Brain microvascular endothelial cell (primary cell): ENCODE data around the gene MSI2.

Source experiments
- DNase-seq: peaks from one replicate; pipeline ENCODE4 v3.0.0-alpha.2; 2020
- H3K27ac ChIP-seq: fragments of 250-450 bp; sonication (Bioruptor Pico); 2 replicates; pipeline ENCODE4 v1.5.1; 2020; ENCODE audit warnings: mild to moderate bottlenecking, moderate library complexity
- H3K27me3 ChIP-seq: fragments of 250-450 bp; sonication (Bioruptor Pico); replicated peaks from 2 replicates; pipeline ENCODE4 v1.5.1; 2020; ENCODE audit warnings: mild to moderate bottlenecking
- H3K36me3 ChIP-seq: fragments of 250-450 bp; sonication (Bioruptor Pico); replicated peaks from 2 replicates; pipeline ENCODE4 v1.5.1; 2020; ENCODE audit warnings: mild to moderate bottlenecking
- H3K4me3 ChIP-seq: 2 replicates; pipeline ENCODE4 v1.5.1; 2011; ENCODE audit warnings: low read depth, mild to moderate bottlenecking, control low read depth, low read length, moderate library complexity
- CTCF ChIP-seq: IDR thresholded peaks from 2 replicates; pipeline ENCODE4 v1.5.1; 2011; ENCODE audit warnings: low read depth, mild to moderate bottlenecking, moderate library complexity, low read length, control low read depth, inconsistent platforms; ENCODE audit errors: missing control alignments
- in situ Hi-C: cut with HindIII; loops from 2 replicates; pipeline ENCODE4 v1.10.0; 2017; ENCODE audit warnings: low sequenced_read_pairs, low pct_ligation_motif_present

The MSI2 gene

GRCh38 chr17:57318913-57319312 is 62.6 kb downstream of the MSI2 start:
- no peaks in the 10 kb centered on the region for H3K27me3 ChIP-seq
- no peak for TF ChIP-seq CTCF
- in situ Hi-C loops = no loop called here
- H3K27ac ChIP-seq = no peak overlapping the region
- no peaks in the 10 kb centered on the region for H3K36me3 ChIP-seq
- no peak overlapping the region for H3K4me3 ChIP-seq
- no peak for DNase-seq

GRCh38 chr17:57319806-57320205 is 63.5 kb downstream of the MSI2 start:
- no peak for TF ChIP-seq CTCF
- no peak overlapping the region for H3K27ac ChIP-seq
- DNase-seq = no peak

GRCh38 chr17:57323391-57323790 is 67.1 kb downstream of the MSI2 start:
- in situ Hi-C loops = no loop called here
- Histone ChIP-seq H3K36me3 (no peaks in the 10 kb centered on the region), H3K4me3 (no peak overlapping the region), H3K27me3 (no peaks in the 10 kb centered on the region), H3K27ac (no peak overlapping the region)
- no peak for TF ChIP-seq CTCF
- DNase-seq = no peak

More at GRCh38 chr17:57319806-57320205, 63.5 kb downstream of the MSI2 start:
- Histone ChIP-seq H3K27me3 (no peaks in the 10 kb centered on the region), H3K36me3 (no peaks in the 10 kb centered on the region), H3K4me3 (no peak overlapping the region)
- in situ Hi-C loops = no loop called here

- Histone ChIP-seq H3K27me3 (no peaks in the 10 kb centered on the region), H3K36me3 (no peaks in the 10 kb centered on the region), H3K27ac (no peak overlapping the region), H3K4me3 (no peak overlapping the region)
- DNase-seq = no peak
- in situ Hi-C loops = no loop called here
- TF ChIP-seq CTCF = no peak
These were observed 67.7 kb downstream of the MSI2 start for GRCh38 chr17:57324060-57324459.

- in situ Hi-C loops = no loop called here
- Histone ChIP-seq H3K4me3 (no peak overlapping the region), H3K27ac (no peak overlapping the region), H3K36me3 (no peaks in the 10 kb centered on the region), H3K27me3 (no peaks in the 10 kb centered on the region)
- TF ChIP-seq CTCF = no peak
- DNase-seq = no peak
These were observed 68.3 kb downstream of the MSI2 start for GRCh38 chr17:57324631-57325030.

- no peak overlapping the region for H3K4me3 ChIP-seq
- H3K36me3 ChIP-seq = no peaks in the 10 kb centered on the region
- TF ChIP-seq CTCF = no peak
- no peak for DNase-seq
- H3K27ac ChIP-seq = no peak overlapping the region
- in situ Hi-C loops = no loop called here
- no peaks in the 10 kb centered on the region for H3K27me3 ChIP-seq
These were observed 70.0 kb downstream of the MSI2 start for GRCh38 chr17:57326336-57326735.
